HL-60 (cell line): ENCODE measurements around the gene ACRBP.

Experiments used
- GABPA ChIP-seq: IDR thresholded peaks from 2 replicates; pipeline ENCODE4 v1.6.1; 2012; ENCODE audit warnings: low read depth
- TF ChIP-seq, protein P1 (sequence below): IDR thresholded peaks from one replicate; pipeline ENCODE4 v1.5.1; 2011; ENCODE audit warnings: low read length, control low read depth, inconsistent platforms; ENCODE audit not compliant: insufficient read depth

DNA sequence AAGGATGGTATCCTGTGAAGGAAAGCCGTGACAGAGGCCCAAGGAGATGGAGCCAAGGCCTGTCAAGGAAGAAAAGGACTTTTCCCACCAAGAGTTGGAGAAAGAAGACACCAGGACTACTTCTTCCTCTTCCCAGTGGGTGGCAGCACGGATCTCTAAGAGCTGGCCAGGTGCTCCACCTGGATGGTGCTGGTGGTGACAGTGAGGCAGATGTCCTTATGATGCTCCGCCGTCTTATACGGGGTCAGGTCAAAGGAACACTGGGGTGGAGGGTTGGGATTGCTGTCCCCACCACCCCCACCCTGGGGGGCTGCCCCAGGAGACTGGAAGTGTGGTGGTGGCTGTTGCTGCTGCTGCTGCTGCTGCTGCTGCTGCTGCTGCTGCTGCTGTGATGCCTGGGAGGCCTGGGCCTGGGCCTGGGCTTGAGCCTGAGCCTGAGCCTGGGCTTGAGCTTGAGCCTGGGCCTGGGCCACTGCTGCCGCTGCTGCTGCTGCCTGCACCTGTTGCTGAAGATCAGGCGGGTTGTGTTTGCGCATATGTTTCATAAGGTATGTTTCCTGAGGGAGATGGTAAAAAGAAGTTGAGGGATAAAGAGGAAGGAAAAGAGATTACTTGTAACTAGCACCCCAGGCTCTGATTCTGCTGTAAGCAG, 20.5 kb upstream of the ACRBP start:
- TF ChIP-seq, protein P1, sequence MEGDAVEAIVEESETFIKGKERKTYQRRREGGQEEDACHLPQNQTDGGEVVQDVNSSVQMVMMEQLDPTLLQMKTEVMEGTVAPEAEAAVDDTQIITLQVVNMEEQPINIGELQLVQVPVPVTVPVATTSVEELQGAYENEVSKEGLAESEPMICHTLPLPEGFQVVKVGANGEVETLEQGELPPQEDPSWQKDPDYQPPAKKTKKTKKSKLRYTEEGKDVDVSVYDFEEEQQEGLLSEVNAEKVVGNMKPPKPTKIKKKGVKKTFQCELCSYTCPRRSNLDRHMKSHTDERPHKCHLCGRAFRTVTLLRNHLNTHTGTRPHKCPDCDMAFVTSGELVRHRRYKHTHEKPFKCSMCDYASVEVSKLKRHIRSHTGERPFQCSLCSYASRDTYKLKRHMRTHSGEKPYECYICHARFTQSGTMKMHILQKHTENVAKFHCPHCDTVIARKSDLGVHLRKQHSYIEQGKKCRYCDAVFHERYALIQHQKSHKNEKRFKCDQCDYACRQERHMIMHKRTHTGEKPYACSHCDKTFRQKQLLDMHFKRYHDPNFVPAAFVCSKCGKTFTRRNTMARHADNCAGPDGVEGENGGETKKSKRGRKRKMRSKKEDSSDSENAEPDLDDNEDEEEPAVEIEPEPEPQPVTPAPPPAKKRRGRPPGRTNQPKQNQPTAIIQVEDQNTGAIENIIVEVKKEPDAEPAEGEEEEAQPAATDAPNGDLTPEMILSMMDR = no peak
- no peak for TF ChIP-seq GABPA
